Chondrocyte (in vitro differentiated cells): ENCODE data around the gene GMEB2. TPM values are rescaled to one million over a fixed set of nuclear protein-coding genes. Genes with fewer than 3 reads are reported as not detected.
"Not testable (repeated sequence)": the region's sequence is repeated elsewhere in the genome, so short reads cannot be mapped to it uniquely, and the experiment has no call there.

ENCODE experiments used
- DNase-seq: peaks from one replicate; pipeline ENCODE4 v3.0.0; 2021; ENCODE audit warnings: mixed read lengths, low spot score
- H3K27ac Mint-ChIP-seq: one replicate; pipeline ENCODE4 v1.8.0; 2021; ENCODE audit warnings: mild to moderate bottlenecking, moderate library complexity, mixed read lengths; ENCODE audit not compliant: unreplicated experiment
- H3K27me3 Mint-ChIP-seq: 2 replicates; pipeline ENCODE4 v1.8.0; 2021; ENCODE audit warnings: low read depth, mixed read lengths
- H3K36me3 Mint-ChIP-seq: 2 replicates; pipeline ENCODE4 v1.8.0; 2021; ENCODE audit warnings: low read depth, mixed read lengths
- H3K4me1 Mint-ChIP-seq: 2 replicates; pipeline ENCODE4 v1.8.0; 2021; ENCODE audit warnings: low read depth, mild to moderate bottlenecking, mixed read lengths
- H3K4me3 Mint-ChIP-seq: one replicate; pipeline ENCODE4 v1.8.0; 2021; ENCODE audit warnings: mild to moderate bottlenecking, moderate library complexity, mixed read lengths; ENCODE audit not compliant: unreplicated experiment
- H3K9me3 Mint-ChIP-seq: 2 replicates; pipeline ENCODE4 v1.8.0; 2021; ENCODE audit warnings: low read depth, mixed read lengths
- total RNA-seq: library from RNA; stranded (reverse); gene quantifications from 3 replicates; pipeline ENCODE4 v1.2.1, GENCODE V29; 2021
- TF ChIP-seq, protein P1 (sequence below): fragments of 200-600 bp; sonication (generic); IDR thresholded peaks from 2 replicates; pipeline ENCODE4 v1.5.0; 2021; ENCODE audit warnings: antibody characterized with exemption, mild to moderate bottlenecking, moderate library complexity

Gene GMEB2
- total RNA-seq, 1 donor from 2014 or later, result 8.5 TPM

GRCh38 chr20:63639093-63639975 is 12.4 kb upstream of the GMEB2 start:
- no peak for DNase-seq
- no peaks in the 10 kb centered on the region for H3K4me1 Mint-ChIP-seq
- TF ChIP-seq, protein P1, sequence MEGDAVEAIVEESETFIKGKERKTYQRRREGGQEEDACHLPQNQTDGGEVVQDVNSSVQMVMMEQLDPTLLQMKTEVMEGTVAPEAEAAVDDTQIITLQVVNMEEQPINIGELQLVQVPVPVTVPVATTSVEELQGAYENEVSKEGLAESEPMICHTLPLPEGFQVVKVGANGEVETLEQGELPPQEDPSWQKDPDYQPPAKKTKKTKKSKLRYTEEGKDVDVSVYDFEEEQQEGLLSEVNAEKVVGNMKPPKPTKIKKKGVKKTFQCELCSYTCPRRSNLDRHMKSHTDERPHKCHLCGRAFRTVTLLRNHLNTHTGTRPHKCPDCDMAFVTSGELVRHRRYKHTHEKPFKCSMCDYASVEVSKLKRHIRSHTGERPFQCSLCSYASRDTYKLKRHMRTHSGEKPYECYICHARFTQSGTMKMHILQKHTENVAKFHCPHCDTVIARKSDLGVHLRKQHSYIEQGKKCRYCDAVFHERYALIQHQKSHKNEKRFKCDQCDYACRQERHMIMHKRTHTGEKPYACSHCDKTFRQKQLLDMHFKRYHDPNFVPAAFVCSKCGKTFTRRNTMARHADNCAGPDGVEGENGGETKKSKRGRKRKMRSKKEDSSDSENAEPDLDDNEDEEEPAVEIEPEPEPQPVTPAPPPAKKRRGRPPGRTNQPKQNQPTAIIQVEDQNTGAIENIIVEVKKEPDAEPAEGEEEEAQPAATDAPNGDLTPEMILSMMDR, result no peak
- no peaks in the 10 kb centered on the region for H3K27me3 Mint-ChIP-seq
- H3K27ac Mint-ChIP-seq, result no peak overlapping the region
- no peak overlapping the region for H3K4me3 Mint-ChIP-seq
- no peaks in the 10 kb centered on the region for H3K36me3 Mint-ChIP-seq
- H3K9me3 Mint-ChIP-seq, result no peaks in the 10 kb centered on the region

DNA sequence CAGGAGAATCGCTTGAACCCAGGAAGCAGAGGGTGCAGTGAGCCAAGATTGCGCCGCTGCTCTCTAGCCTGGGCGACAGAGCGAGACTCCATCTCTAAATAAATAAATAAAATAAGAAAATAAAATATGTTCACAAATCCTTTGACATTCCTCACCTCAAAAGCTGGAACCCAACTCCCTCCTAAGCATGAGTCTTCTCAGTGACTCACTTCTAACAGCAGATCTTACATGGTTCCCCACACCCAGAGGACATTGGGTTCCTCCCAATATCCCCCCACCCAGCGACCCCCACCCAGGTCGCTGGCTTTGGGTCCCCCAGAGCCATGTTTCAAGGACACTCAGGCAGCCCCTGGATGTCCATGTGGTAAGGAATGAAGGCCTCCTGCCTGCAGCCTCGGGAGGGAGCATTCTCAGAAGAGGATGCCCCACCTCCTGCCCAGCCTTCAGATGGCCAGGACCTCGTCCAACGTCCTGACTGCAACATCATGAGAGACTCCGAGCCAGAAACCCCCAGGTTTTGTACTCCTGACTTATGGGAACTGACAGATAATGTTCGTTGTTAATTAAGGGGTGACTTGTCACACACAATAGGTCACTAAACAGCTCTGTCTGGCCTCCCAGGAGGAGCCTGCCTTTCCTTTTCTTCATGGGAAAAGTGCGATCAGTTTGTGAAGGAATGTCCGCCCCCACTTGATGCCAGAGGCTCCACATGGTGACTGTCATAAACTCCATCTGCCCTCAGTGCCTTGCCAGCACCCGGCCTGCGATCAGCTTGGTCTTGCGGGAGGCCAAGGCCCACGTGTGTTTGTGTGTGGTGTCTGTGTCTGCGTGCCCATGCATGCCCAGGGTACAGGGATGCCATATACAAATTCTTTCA is 10.1 kb upstream of the GMEB2 start:
- DNase-seq, result no peak
- H3K4me3 Mint-ChIP-seq, result no peak overlapping the region

DNA sequence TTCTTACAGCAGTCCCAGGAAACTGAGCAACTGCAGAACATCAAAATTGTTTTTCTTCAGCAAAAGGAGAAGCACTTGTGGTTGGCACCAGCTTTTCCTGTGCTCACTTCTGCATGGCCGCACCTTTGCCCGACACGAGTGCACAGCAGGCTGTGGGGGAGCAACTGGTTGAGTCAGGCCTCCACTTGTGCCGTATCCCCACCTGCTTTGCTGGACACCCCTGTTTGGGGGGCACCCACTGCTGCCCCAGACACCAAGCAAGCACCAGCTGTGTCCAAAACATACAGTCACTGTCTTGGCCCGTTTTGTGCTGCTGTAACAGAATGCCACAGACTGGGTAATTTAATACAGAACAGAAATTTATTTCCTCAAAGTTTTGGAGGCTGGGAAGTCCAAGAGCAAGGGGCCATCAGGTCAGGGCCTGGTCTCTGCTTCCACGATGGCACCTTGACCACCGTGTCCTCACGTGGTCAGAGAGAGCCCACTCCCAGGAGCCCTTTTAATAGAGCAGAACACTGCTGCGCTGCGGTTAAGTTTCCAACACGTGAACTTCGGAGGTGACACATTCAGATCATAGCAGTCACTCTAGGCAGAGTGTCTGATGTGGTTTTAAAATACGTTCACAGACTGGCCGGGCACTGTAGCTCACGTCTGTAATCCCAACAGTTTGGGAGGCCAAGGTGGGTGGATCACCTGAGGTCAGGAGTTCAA is 8.7 kb upstream of the GMEB2 start:
- no peaks in the 10 kb centered on the region for H3K9me3 Mint-ChIP-seq
- no peaks in the 10 kb centered on the region for H3K36me3 Mint-ChIP-seq
- H3K27me3 Mint-ChIP-seq, result no peaks in the 10 kb centered on the region
- DNase-seq, result no peak
- TF ChIP-seq, protein P1, result no peak
- H3K27ac Mint-ChIP-seq, result no peak overlapping the region
- no peak overlapping the region for H3K4me3 Mint-ChIP-seq
- H3K4me1 Mint-ChIP-seq, result no peaks in the 10 kb centered on the region

More for the DNA sequence above, 10.1 kb upstream of the GMEB2 start:
- TF ChIP-seq, protein P1, result no peak
- Mint-ChIP-seq H3K27me3 (no peaks in the 10 kb centered on the region), H3K36me3 (no peaks in the 10 kb centered on the region), H3K27ac (no peak overlapping the region), H3K9me3 (no peaks in the 10 kb centered on the region), H3K4me1 (no peaks in the 10 kb centered on the region)

DNA sequence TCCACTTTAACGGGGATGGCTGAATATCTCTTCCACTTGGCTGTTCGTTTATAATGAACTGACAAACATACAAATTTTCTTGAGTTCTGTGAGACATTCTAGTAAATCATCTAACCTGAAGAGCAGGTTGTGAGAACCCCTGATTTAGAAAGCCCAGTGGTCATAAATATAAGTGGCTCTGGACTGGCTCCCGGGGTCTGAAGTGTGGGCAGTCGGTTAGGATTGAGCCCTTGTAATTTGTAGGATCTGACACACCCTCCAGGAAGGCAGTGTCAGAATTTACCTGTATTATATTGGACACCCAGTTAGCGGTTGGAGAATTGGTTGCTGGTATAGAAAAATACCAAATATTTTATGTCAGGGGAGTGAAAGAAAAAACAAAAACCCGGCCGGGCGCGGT is 6.8 kb upstream of the GMEB2 start:
- H3K27ac Mint-ChIP-seq, result no peak overlapping the region
- TF ChIP-seq, protein P1, result no peak
- no peaks in the 10 kb centered on the region for H3K36me3 Mint-ChIP-seq
- no peak overlapping the region for H3K4me3 Mint-ChIP-seq
- H3K9me3 Mint-ChIP-seq, result no peaks in the 10 kb centered on the region
- peaks cover 3% of the 10 kb centered on the region for H3K4me1 Mint-ChIP-seq
- no peak for DNase-seq
- no peaks in the 10 kb centered on the region for H3K27me3 Mint-ChIP-seq

- H3K27me3 Mint-ChIP-seq, H3K9me3 Mint-ChIP-seq, H3K27ac Mint-ChIP-seq, H3K36me3 Mint-ChIP-seq, H3K4me3 Mint-ChIP-seq: not testable (repeated sequence)
- peaks cover 10% of the 10 kb centered on the region for H3K4me1 Mint-ChIP-seq
- peak; percentile 33 for DNase-seq
Observed at GRCh38 chr20:63631426-63631825, 4.5 kb upstream of the GMEB2 start.

- H3K36me3 Mint-ChIP-seq, H3K27ac Mint-ChIP-seq, H3K27me3 Mint-ChIP-seq, H3K9me3 Mint-ChIP-seq, H3K4me3 Mint-ChIP-seq: not testable (repeated sequence)
- DNase-seq, result peak; percentile 26
- peaks cover 10% of the 10 kb centered on the region for H3K4me1 Mint-ChIP-seq
Observed at GRCh38 chr20:63630956-63631355, 4.1 kb upstream of the GMEB2 start.
